SK-N-SH treated with all-trans-retinoic acid at 6 μM for 48 hours (cell line): ENCODE results near the gene PRKG1.

Source experiments
- BACH2 ChIP-seq: fragments of 250-450 bp; sonication (Bioruptor Pico); IDR thresholded peaks from 2 replicates; pipeline ENCODE4 v1.9.0; 2021; ENCODE audit warnings: mild to moderate bottlenecking, borderline replicate concordance
- ESRRG ChIP-seq: fragments of 250-450 bp; sonication (Bioruptor Pico); IDR thresholded peaks from 2 replicates; pipeline ENCODE4 v1.6.1; 2021; ENCODE audit warnings: mild to moderate bottlenecking
- GLIS3 ChIP-seq: fragments of 250-450 bp; sonication (Bioruptor Pico); IDR thresholded peaks from 2 replicates; pipeline ENCODE4 v1.5.0; 2020; ENCODE audit warnings: mild to moderate bottlenecking, moderate library complexity
- OSR1 ChIP-seq: fragments of 250-450 bp; sonication (Bioruptor Pico); IDR thresholded peaks from 2 replicates; pipeline ENCODE4 v1.8.0; 2022; ENCODE audit warnings: moderate library complexity, mild to moderate bottlenecking, inconsistent platforms
- RARB ChIP-seq: fragments of 250-450 bp; sonication (Bioruptor Pico); IDR thresholded peaks from 2 replicates; pipeline ENCODE4 v1.8.0; 2021; ENCODE audit warnings: mild to moderate bottlenecking, moderate library complexity
- TCF4 ChIP-seq: fragments of 250-450 bp; sonication (Bioruptor Pico); IDR thresholded peaks from 2 replicates; pipeline ENCODE4 v1.8.0; 2021; ENCODE audit warnings: mild to moderate bottlenecking, moderate library complexity, borderline replicate concordance
- TOX ChIP-seq: fragments of 250-450 bp; sonication (Bioruptor Pico); IDR thresholded peaks from 2 replicates; pipeline ENCODE4 v1.8.0; 2021; ENCODE audit warnings: mild to moderate bottlenecking, moderate library complexity, borderline replicate concordance
- ZC3H10 ChIP-seq: fragments of 250-450 bp; sonication (Bioruptor Pico); IDR thresholded peaks from 2 replicates; pipeline ENCODE4 v1.5.1; 2021; ENCODE audit warnings: mild to moderate bottlenecking, moderate library complexity
- ZFP3 ChIP-seq: fragments of 250-450 bp; sonication (Bioruptor Pico); IDR thresholded peaks from 2 replicates; pipeline ENCODE4 v1.5.0; 2020; ENCODE audit warnings: mild to moderate bottlenecking, moderate library complexity
- ZNF565 ChIP-seq: fragments of 450-650 bp; formaldehyde crosslinking; conservative IDR thresholded peaks from 2 replicates; pipeline ENCODE4 v1.5.0; 2020; ENCODE audit warnings: low read depth, mild to moderate bottlenecking, moderate library complexity
- TF ChIP-seq, protein P1 (sequence below): fragments of 250-450 bp; sonication (Bioruptor Pico); IDR thresholded peaks from 2 replicates; pipeline ENCODE4 v1.5.0; 2020; ENCODE audit warnings: mild to moderate bottlenecking, moderate library complexity
- TF ChIP-seq, protein P2 (sequence below): fragments of 250-450 bp; sonication (Bioruptor Pico); IDR thresholded peaks from 2 replicates; pipeline ENCODE4 v1.5.1; 2020; ENCODE audit warnings: low read depth, mild to moderate bottlenecking, moderate library complexity
- TF ChIP-seq, protein P3 (sequence below): fragments of 250-450 bp; sonication (Bioruptor Pico); IDR thresholded peaks from 2 replicates; pipeline ENCODE4 v1.5.1; 2021; ENCODE audit warnings: mild to moderate bottlenecking, moderate library complexity

DNA sequence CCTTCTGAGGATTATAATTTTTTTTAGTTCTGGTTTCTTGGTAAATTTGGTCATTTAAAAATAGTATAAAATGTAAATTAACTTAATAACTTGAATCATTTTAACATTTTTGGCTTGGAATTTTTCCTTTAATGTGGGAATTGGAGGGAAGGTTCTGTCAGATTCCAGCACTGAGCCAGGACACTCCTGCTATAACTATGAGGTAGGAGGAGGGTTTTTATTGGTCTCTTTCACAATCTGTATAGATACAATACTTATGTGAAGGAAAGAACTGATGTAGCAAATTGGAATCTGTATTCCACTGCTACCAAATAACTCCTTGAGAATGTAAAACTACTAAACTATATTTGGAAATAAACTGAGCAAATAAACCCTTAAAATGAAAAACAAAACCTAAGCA is 3.2 kb downstream of the PRKG1 start:
- TF ChIP-seq, protein P1, sequence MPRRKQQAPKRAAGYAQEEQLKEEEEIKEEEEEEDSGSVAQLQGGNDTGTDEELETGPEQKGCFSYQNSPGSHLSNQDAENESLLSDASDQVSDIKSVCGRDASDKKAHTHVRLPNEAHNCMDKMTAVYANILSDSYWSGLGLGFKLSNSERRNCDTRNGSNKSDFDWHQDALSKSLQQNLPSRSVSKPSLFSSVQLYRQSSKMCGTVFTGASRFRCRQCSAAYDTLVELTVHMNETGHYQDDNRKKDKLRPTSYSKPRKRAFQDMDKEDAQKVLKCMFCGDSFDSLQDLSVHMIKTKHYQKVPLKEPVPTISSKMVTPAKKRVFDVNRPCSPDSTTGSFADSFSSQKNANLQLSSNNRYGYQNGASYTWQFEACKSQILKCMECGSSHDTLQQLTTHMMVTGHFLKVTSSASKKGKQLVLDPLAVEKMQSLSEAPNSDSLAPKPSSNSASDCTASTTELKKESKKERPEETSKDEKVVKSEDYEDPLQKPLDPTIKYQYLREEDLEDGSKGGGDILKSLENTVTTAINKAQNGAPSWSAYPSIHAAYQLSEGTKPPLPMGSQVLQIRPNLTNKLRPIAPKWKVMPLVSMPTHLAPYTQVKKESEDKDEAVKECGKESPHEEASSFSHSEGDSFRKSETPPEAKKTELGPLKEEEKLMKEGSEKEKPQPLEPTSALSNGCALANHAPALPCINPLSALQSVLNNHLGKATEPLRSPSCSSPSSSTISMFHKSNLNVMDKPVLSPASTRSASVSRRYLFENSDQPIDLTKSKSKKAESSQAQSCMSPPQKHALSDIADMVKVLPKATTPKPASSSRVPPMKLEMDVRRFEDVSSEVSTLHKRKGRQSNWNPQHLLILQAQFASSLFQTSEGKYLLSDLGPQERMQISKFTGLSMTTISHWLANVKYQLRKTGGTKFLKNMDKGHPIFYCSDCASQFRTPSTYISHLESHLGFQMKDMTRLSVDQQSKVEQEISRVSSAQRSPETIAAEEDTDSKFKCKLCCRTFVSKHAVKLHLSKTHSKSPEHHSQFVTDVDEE (CRISPR knock-in tag), result no peak
- TF ChIP-seq GLIS3 (CRISPR knock-in tag) (no peak), RARB (CRISPR knock-in tag) (no peak), OSR1 (CRISPR knock-in tag) (no peak), ZC3H10 (CRISPR knock-in tag) (no peak), TCF4 (CRISPR knock-in tag) (no peak), ESRRG (CRISPR knock-in tag) (no peak), TOX (no peak), ZFP3 (CRISPR knock-in tag) (no peak), ZNF565 (CRISPR knock-in tag) (no peak), BACH2 (CRISPR knock-in tag) (no peak)
- TF ChIP-seq, protein P2, sequence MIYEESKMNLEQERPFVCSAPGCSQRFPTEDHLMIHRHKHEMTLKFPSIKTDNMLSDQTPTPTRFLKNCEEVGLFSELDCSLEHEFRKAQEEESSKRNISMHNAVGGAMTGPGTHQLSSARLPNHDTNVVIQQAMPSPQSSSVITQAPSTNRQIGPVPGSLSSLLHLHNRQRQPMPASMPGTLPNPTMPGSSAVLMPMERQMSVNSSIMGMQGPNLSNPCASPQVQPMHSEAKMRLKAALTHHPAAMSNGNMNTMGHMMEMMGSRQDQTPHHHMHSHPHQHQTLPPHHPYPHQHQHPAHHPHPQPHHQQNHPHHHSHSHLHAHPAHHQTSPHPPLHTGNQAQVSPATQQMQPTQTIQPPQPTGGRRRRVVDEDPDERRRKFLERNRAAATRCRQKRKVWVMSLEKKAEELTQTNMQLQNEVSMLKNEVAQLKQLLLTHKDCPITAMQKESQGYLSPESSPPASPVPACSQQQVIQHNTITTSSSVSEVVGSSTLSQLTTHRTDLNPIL, result no peak
- TF ChIP-seq, protein P3, sequence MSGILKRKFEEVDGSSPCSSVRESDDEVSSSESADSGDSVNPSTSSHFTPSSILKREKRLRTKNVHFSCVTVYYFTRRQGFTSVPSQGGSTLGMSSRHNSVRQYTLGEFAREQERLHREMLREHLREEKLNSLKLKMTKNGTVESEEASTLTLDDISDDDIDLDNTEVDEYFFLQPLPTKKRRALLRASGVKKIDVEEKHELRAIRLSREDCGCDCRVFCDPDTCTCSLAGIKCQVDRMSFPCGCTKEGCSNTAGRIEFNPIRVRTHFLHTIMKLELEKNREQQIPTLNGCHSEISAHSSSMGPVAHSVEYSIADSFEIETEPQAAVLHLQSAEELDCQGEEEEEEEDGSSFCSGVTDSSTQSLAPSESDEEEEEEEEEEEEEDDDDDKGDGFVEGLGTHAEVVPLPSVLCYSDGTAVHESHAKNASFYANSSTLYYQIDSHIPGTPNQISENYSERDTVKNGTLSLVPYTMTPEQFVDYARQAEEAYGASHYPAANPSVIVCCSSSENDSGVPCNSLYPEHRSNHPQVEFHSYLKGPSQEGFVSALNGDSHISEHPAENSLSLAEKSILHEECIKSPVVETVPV (CRISPR knock-in tag), result no peak
